H1 (cell line): ENCODE results near the gene LFNG. TPM values are rescaled to one million over a fixed set of nuclear protein-coding genes. Genes with fewer than 3 reads are reported as not detected.

Experiments used
- EGR1 ChIP-seq: IDR thresholded peaks from 2 replicates; pipeline ENCODE4 v1.6.1; 2011; ENCODE audit warnings: low read depth, low read length, borderline replicate concordance
- FOSL1 ChIP-seq: IDR thresholded peaks from 2 replicates; pipeline ENCODE4 v1.6.1; 2011; ENCODE audit warnings: mild to moderate bottlenecking, low read depth, low read length, moderate library complexity; ENCODE audit not compliant: insufficient read depth
- POLR2A ChIP-seq, 2 experiments: IDR thresholded peaks; 1 replicate in 1 of 2; 2 replicates in 1 of 2; pipeline ENCODE4 v1.6.1; 2011; ENCODE audit warnings: low read depth in 2 of 2, low read length in 2 of 2, mild to moderate bottlenecking in 2 of 2; ENCODE audit errors: control extremely low read depth in 1 of 2
- POLR2AphosphoS5 ChIP-seq: IDR thresholded peaks from 2 replicates; pipeline ENCODE4 v1.6.1; 2011; ENCODE audit warnings: low read depth, low read length
- RXRA ChIP-seq: IDR thresholded peaks from 2 replicates; pipeline ENCODE4 v1.6.1; 2011; ENCODE audit warnings: low read depth, mild to moderate bottlenecking, low read length, moderate library complexity; ENCODE audit not compliant: insufficient read depth
- SIRT6 ChIP-seq: IDR thresholded peaks from one replicate; pipeline ENCODE4 v1.7.1; 2012; ENCODE audit warnings: low read length, inconsistent platforms
- TBP ChIP-seq: IDR thresholded peaks from 2 replicates; pipeline ENCODE4 v1.6.1; 2011; ENCODE audit warnings: low read depth, low read length, improper control_type of control experiment
- polyA plus RNA-seq, 7 experiments: library from polyadenylated mRNA; depleted of rRNA in 3 of 7; stranded (reverse) in 5 of 7; unstranded in 2 of 7; fragments of >200 nt in 5 of 7; fragments of 200-250 nt in 2 of 7; gene quantifications; 1 replicate in 5 of 7; 2 replicates in 1 of 7; 4 replicates in 1 of 7; pipeline versions ENCODE4 v1.2.1 to v1.2.3, GENCODE V29; 2011 to 2013; ENCODE audit warnings: missing spikeins in 2 of 7, mixed read lengths in 2 of 7
- total RNA-seq: library from RNA; stranded (reverse); fragmentation: NEBNext Ultra II Directional; extraction: Animal tissue kit (Norgen Biotek cat#: 25700); gene quantifications from 2 replicates; pipeline ENCODE4 v1.2.1, GENCODE V29; 2021

Gene LFNG
- total and polyA plus RNA-seq, 2 of the 8 experiments (the other 6 are each of a cell fraction or from before 2014, with no cell fraction given) = 31.6 to 35.6 TPM

DNA sequence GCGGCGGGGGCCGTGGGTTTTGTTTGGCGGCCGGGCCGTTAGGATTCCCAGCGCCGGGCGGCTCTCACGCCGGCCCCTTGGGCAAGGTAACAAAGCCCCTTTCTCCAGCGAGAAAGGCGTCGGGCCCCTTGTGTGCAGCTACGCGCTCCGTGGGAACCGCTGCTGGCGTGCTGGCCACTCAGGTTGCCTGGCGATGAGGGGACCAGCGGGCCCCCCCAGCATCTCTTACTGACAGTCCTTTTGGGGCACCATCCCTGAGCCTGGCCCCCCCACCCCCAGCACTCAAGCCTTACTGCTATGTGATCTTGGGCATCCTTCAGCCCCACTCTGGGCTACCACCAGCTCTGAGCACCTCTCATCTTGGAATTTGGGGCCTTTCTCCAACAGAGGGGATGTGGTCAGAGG, 1.8 kb downstream of the LFNG start (continued):
- TF ChIP-seq EGR1 (no peak), POLR2A (IDR thresholded peaks at IDR 0.05; ENCODE audit: control extremely low read depth in 1 of 2, low read depth in 2 of 2, low read length in 2 of 2) (no peak), TBP (no peak), SIRT6 (no peak), POLR2AphosphoS5 (no peak), RXRA (no peak), FOSL1 (no peak)
